ENCODE data around the gene RNF212.

The RNF212 gene

GRCh38 chr4:1115528-1116293, 2.3 kb upstream of the RNF212 start:
- no peak for DNase-seq

GRCh38 chr4:1112821-1113182, 562 bp downstream of the RNF212 start:
- no peak for DNase-seq

- no peak for DNase-seq
Measured at GRCh38 chr4:1112174-1112820, 1.1 kb downstream of the RNF212 start.

- no peak for DNase-seq
Measured at GRCh38 chr4:1111259-1111809, 2.0 kb downstream of the RNF212 start.

GRCh38 chr4:1109898-1110506, 3.4 kb downstream of the RNF212 start:
- DNase-seq: no peak

- no peak for DNase-seq
Measured at GRCh38 chr4:1109333-1109732, 4.0 kb downstream of the RNF212 start.

- no peak for DNase-seq
Measured at GRCh38 chr4:1105662-1106061, 7.7 kb downstream of the RNF212 start.

- DNase-seq: no peak
Measured at GRCh38 chr4:1105067-1105466, 8.3 kb downstream of the RNF212 start.

- DNase-seq: no peak
Measured at GRCh38 chr4:1104647-1105046, 8.7 kb downstream of the RNF212 start.

- no peak for DNase-seq
Measured at GRCh38 chr4:1099684-1100335, 13.6 kb downstream of the RNF212 start.

GRCh38 chr4:1099270-1099669, 14.1 kb downstream of the RNF212 start:
- DNase-seq: no peak

GRCh38 chr4:1098311-1098925, 14.9 kb downstream of the RNF212 start:
- no peak for DNase-seq

- DNase-seq: no peak
Measured at GRCh38 chr4:1097553-1097952, 15.8 kb downstream of the RNF212 start.

- DNase-seq: no peak
Measured at GRCh38 chr4:1096841-1097240, 16.5 kb downstream of the RNF212 start.

GRCh38 chr4:1094336-1094690, 19.1 kb downstream of the RNF212 start:
- no peak for DNase-seq

GRCh38 chr4:1093391-1094335, 19.7 kb downstream of the RNF212 start:
- no peak for DNase-seq

- no peak for DNase-seq
Measured at GRCh38 chr4:1092983-1093361, 20.4 kb downstream of the RNF212 start.

- no peak for DNase-seq
Measured at GRCh38 chr4:1092026-1092982, 21.1 kb downstream of the RNF212 start.

GRCh38 chr4:1091561-1091995, 21.8 kb downstream of the RNF212 start:
- DNase-seq: no peak

All from cerebellar nuclear complex (tissue), 1 donor.